Psoas muscle (tissue), 8 donors: ENCODE results near the gene DCN. TPM values are rescaled to one million over a fixed set of nuclear protein-coding genes. Genes with fewer than 3 reads are reported as not detected.

Experiments
- ATAC-seq, 4 donors: fragments of 200-7000 bp; cut with Tn5 transposase; one replicate each; pipeline ENCODE4 v1.9.1; 2020; ENCODE audit warnings: moderate library complexity in 3 of 4, mild to moderate bottlenecking in 2 of 4
- DNase-seq, 2 donors: peaks; one replicate each; pipeline ENCODE4 v3.0.0-alpha.2; 2020
- H3K27ac ChIP-seq: fragments of 200-600 bp; one replicate; pipeline ENCODE4 v1.8.0; 2022
- H3K27me3 ChIP-seq, 3 donors: fragments of 200-600 bp in 1 of 3; one replicate each; pipeline versions ENCODE4 v1.6.1 to v1.8.0; 2013 to 2022; ENCODE audit warnings: low read length in 2 of 3, mild to moderate bottlenecking in 2 of 3, moderate library complexity in 1 of 3; ENCODE audit not compliant: insufficient read depth in 3 of 3
- H3K36me3 ChIP-seq, 2 donors: fragments of 200-600 bp in 1 of 2; one replicate each; pipeline versions ENCODE4 v1.6.1 to v1.8.0; 2013 to 2022; ENCODE audit warnings: low read depth in 1 of 2, mild to moderate bottlenecking in 1 of 2, moderate library complexity in 1 of 2; ENCODE audit not compliant: insufficient read depth in 1 of 2
- H3K4me1 ChIP-seq: fragments of 200-600 bp; one replicate; pipeline ENCODE4 v1.8.0; 2022
- H3K4me3 ChIP-seq: fragments of 200-600 bp; one replicate; pipeline ENCODE4 v1.8.0; 2022; ENCODE audit warnings: mild to moderate bottlenecking
- H3K9me3 ChIP-seq: fragments of 200-600 bp; one replicate; pipeline ENCODE4 v1.8.0; 2022
- WGBS, 3 donors: extraction: QIAGEN DNeasy Blood & Tissue Kit; methylation state at CpG; one replicate each; pipeline versions ENCODE4 v1.1.6 to v1.1.7; 2013; 5-methylcytosine and 5-hydroxymethylcytosine counted together
- intact Hi-C, 2 donors: fragments of 100-400 bp; cut with DNase I; formaldehyde crosslinking; loops; one replicate each; pipeline versions ENCODE4 v1.11.0 to v1.14.2; 2022
- polyA plus RNA-seq, 3 donors: library from polyadenylated mRNA; stranded (reverse); fragments of 200-250 nt; gene quantifications; one replicate each; pipeline ENCODE4 v1.2.3, GENCODE V29; 2013
- total RNA-seq, 4 donors: library from RNA; stranded (reverse); fragmentation: NEBNext Ultra II Directional in 2 of 4; extraction: Animal tissue kit (Norgen Biotek cat#: 25700) in 2 of 4; gene quantifications; one replicate each; pipeline versions ENCODE4 v1.2.1 to v1.2.4, GENCODE V29; 2021 to 2023
- TF ChIP-seq, protein P1 (sequence below): fragments of 200-600 bp; IDR thresholded peaks from one replicate; pipeline ENCODE4 v1.8.0; 2022; ENCODE audit warnings: antibody characterized with exemption
- donor health status: healthy with polysubstance abuse.
- donor health status: DM: no; HTN: no; CAD: no; lungs with moderate emphysema.
- donor health status: Bipolar disorder and iron deficiency.
- donor health status: healthy.
- donor health status: DM: yes; HTN: yes; CAD: no.
- donor health status: DM: no; HTN: no; CAD: no.
- donor health status: DM: no; HTN: no; CAD: no.
- donor health status: DM: yes; HTN: yes; CAD: no.

The DCN gene
- total and polyA plus RNA-seq, 7 donors: 219 to 361 (median 227) TPM

DNA sequence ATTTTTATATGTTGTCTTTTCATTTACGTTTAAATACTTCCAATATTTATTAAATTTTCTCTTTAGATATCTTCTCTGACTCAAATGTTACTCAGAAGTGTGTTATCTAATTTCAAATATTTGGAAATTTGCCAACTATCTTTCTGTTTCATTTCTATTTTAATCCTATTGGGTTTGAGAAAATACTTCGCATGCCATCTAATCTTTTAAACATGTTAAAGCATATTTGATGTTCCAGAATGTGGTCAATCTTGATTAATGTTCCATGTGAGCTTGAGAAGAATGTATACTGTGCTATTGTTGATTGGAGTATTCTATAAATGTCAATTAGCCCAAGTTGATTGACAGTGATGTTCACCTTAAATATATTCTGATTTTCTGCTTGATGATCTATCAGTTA lies 11.9 kb upstream of the DCN start:
- TF ChIP-seq, protein P1, sequence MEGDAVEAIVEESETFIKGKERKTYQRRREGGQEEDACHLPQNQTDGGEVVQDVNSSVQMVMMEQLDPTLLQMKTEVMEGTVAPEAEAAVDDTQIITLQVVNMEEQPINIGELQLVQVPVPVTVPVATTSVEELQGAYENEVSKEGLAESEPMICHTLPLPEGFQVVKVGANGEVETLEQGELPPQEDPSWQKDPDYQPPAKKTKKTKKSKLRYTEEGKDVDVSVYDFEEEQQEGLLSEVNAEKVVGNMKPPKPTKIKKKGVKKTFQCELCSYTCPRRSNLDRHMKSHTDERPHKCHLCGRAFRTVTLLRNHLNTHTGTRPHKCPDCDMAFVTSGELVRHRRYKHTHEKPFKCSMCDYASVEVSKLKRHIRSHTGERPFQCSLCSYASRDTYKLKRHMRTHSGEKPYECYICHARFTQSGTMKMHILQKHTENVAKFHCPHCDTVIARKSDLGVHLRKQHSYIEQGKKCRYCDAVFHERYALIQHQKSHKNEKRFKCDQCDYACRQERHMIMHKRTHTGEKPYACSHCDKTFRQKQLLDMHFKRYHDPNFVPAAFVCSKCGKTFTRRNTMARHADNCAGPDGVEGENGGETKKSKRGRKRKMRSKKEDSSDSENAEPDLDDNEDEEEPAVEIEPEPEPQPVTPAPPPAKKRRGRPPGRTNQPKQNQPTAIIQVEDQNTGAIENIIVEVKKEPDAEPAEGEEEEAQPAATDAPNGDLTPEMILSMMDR: no peak
- DNase-seq (no peak), ATAC-seq (no peak)
- Histone ChIP-seq H3K27me3 (no peaks in the 10 kb centered on the region), H3K4me3 (no peak overlapping the region), H3K9me3 (no peaks in the 10 kb centered on the region), H3K36me3 (no peaks in the 10 kb centered on the region), H3K4me1 (no peaks in the 10 kb centered on the region), H3K27ac (no peak overlapping the region)
- WGBS, 3 donors: 67 to 69% (median 69%) methylated on average over 2 of the region's 2 CpGs
- intact Hi-C loops: no loop called here

DNA sequence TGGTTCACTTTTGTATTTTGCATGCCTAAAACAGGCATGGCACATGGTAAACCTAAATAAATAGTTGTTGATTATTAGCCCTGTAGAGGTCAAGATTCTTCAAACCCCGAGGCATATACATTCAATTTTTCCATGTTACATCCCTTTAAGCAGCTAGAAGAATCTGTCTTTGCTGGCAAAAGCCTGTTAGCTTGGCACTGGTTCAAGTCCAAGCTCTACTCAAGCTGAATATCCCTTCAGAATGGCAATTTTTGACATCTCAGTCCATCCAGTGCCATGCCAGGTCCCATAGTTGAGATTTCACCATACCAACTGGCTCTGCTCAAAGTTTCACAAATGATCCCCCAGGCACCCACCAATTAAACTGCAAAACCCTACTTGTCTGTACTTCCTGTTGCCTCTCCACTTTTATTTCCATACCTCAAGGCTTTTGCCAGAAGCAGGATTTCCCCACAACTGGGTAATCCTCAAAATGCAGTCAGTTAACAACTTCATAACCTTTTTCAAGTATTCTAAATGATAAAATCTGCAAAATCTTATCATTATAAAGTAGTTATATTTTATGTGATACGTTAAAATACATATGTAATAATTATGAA lies 9.0 kb upstream of the DCN start:
- TF ChIP-seq, protein P1: no peak

DNA sequence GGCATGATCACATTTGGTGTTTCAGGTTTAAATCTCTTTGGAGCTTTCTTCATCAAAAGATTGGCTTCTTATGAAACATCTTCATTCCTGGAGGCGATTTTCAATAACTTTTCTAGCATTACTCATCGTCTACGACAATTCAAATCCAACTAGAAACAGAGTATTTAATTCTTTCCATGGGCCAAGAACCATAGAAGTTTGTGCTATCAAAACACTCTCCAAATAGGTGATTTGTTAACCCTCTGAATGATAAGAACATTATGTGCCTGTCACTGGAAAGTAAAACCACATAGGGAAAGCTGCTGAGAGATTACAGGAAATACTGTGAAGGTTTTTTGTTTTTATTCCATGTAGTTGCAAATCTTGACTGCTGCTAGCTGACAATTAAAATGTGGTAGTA lies 6.9 kb upstream of the DCN start:
- WGBS, 3 donors: 69 to 79% (median 79%) methylated on average over 3 of the region's 3 CpGs
- no peaks in the 10 kb centered on the region for H3K4me1 ChIP-seq
- no peaks in the 10 kb centered on the region for H3K36me3 ChIP-seq
- no peak for ATAC-seq
- intact Hi-C loops: no loop called here
- no peak overlapping the region for H3K27ac ChIP-seq
- no peaks in the 10 kb centered on the region for H3K27me3 ChIP-seq
- H3K4me3 ChIP-seq: no peak overlapping the region
- TF ChIP-seq, protein P1: no peak
- no peak for DNase-seq
- H3K9me3 ChIP-seq: no peaks in the 10 kb centered on the region

More for the DNA sequence above, 9.0 kb upstream of the DCN start:
- Histone ChIP-seq H3K36me3 (no peaks in the 10 kb centered on the region), H3K27me3 (no peaks in the 10 kb centered on the region), H3K27ac (no peak overlapping the region), H3K9me3 (no peaks in the 10 kb centered on the region), H3K4me3 (no peak overlapping the region), H3K4me1 (no peaks in the 10 kb centered on the region)
- DNase-seq: no peak
- no peak for ATAC-seq
- intact Hi-C loops: no loop called here
- WGBS, 3 donors: 50 to 60% (median 58%) methylated on average over 2 of the region's 2 CpGs

DNA sequence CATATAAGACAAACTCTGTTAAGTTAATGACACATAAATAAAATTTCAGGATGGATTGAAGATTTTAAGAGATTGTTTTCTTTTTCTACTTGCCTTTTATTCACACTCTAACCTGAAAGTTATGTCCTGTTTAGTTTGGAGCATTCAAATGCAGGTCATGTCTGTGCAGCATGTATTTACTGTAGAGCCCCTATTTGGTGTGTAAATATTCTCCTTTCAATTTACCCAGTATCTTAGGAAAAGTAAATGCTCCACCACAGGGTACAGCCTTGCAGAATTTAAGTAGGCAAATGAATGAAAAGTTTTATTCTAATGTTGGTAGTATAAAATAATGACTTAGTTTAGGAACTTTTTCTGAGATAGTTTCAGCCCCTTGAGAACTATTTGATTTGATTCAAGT lies 6.2 kb upstream of the DCN start:
- TF ChIP-seq, protein P1: no peak
- H3K4me3 ChIP-seq: no peak overlapping the region
- no peaks in the 10 kb centered on the region for H3K9me3 ChIP-seq
- intact Hi-C loops: no loop called here
- H3K36me3 ChIP-seq: no peaks in the 10 kb centered on the region
- no peaks in the 10 kb centered on the region for H3K4me1 ChIP-seq
- H3K27ac ChIP-seq: no peak overlapping the region
- no peak for ATAC-seq
- no peak for DNase-seq
- H3K27me3 ChIP-seq: no peaks in the 10 kb centered on the region

DNA sequence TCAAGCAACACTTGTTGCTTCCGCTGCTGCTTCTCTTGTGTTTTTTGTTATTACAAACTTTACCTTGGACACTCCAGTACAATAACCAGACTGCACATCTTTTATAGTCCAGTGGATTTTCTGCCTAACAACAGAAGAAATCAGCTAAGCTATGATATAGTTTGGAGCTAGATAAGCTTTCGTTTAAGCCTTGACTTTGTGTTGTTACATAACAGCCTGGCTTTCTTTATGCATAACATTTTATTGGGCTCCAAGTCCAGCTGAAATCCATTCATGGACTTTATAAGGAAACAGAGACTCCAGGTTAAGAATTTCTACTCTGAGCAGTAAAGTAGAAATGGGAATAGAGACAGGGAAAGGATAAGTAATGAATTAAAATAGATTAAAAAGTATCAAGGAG lies 3.5 kb upstream of the DCN start:
- ATAC-seq: no peak
- Histone ChIP-seq H3K27me3 (no peaks in the 10 kb centered on the region), H3K4me1 (no peaks in the 10 kb centered on the region), H3K36me3 (no peaks in the 10 kb centered on the region), H3K4me3 (no peak overlapping the region), H3K9me3 (no peaks in the 10 kb centered on the region), H3K27ac (no peak overlapping the region)
- WGBS, 3 donors: 75 to 84% (median 78%) methylated on average over 2 of the region's 2 CpGs
- no peak for DNase-seq
- intact Hi-C loops: no loop called here
- TF ChIP-seq, protein P1: no peak
